Stimulated activated CD8-positive, alpha-beta memory T cell treated with anti-CD3 and anti-CD28 coated beads, Interleukin-7, amount 100 ng/mL, for 48 hours (primary cell): ENCODE measurements around the gene HIGD2A.

Experiments
- DNase-seq, 2 donors: peaks; one replicate each; pipeline ENCODE4 v3.0.0-alpha.2; 2020; ENCODE audit warnings: low read depth in 1 of 2; ENCODE audit errors: extremely low read depth in 1 of 2

HIGD2A gene, protein sequence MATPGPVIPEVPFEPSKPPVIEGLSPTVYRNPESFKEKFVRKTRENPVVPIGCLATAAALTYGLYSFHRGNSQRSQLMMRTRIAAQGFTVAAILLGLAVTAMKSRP

DNA sequence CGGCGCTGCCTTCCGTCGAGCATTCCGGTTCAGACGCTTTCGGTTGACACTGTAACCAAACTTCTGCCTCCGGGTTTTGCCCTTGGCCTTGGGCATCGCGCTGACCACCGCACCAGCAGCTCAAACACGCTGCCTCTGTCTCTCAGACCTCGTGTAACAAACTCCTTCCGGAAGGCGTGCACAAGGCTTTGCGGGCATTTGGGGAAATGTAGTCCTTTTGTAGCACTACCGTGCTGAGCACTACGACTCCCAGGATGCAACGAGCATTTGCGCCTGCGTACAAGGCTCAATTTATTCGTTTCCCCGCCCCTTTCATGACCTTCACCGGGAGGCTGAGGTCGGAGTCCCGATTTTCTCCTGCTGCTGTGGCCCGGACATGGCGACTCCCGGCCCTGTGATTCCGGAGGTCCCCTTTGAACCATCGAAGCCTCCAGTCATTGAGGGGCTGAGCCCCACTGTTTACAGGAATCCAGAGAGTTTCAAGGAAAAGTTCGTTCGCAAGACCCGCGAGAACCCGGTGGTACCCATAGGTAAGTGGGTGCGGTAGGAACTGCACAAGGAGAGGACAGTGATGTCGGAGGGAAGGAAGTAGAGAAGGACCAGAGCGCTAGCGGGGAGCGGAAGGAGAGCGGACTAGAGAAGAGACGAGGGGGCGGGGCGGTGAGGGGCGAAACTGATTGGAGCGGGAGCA lies at the start of gene HIGD2A, which contains the start of gene NOP16:
Gene HIGD2A, plus strand, starts transcription at position 308 of the 691 bp plus-strand sequence. Its CDS starts 69 bp downstream, at position 377.
Gene NOP16, minus strand, starts transcription at position 155 of the 691 bp plus-strand sequence. Its CDS starts 59 bp downstream, at position 96.
- DNase-seq, result peak; percentile 93 to 100

DNA sequence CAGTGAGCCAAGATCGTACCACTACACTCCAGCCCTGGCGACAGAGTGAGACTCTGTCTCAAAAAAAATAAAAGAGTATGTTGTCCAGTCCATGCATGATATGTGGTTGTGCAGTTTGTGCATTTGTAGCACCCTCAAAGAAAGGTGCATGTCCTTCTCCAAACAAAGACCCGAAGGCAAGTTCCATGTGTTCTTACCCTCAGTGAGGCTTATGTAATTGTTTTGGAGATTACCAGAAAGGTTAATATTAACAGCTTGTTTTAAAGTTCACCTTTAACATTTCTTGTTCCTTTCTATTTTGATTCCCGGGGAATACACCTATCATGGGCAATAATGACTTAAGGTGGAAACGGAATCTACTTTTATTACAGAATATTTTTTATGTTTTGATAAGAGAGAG lies 49.2 kb upstream of the HIGD2A start:
- no peak for DNase-seq

DNA sequence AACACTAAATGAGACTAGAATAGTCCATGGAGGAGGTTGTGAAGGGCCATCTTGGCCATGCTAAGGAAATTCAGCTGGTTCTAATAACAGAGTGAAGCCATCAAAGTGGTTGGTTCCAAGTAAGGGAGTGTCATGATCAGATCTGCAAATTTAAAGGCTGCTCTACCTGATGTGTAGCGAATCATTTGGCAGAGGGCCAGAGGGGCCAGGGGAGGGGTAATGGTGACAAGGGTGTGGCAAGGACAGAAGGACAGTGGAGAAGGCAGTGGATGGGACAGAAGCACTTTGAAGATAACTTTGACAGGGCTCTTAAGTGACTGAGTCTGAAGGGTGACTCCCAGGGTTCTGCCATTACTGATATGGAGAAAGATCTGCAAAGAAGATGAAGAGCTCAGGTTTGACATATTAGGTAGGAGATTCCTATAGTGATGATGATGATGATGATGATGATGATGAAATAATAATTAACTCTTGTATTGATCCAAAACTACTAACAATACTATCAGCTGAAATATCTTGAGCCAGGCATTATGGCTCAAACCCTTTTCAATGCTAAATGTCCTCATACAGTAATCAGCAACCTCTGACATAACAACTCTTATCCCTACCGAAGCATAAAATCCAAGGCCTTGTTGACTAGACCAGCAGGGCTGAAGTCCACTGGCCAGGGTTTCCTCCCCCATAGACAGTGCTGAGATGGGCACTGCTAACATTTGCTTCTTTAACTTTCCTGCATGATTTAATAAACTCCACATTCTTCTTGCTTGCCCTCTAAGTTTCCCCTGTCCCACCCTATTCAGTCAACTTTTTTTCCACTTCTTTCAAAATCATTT lies 47.0 kb upstream of the HIGD2A start:
- no peak for DNase-seq

DNA sequence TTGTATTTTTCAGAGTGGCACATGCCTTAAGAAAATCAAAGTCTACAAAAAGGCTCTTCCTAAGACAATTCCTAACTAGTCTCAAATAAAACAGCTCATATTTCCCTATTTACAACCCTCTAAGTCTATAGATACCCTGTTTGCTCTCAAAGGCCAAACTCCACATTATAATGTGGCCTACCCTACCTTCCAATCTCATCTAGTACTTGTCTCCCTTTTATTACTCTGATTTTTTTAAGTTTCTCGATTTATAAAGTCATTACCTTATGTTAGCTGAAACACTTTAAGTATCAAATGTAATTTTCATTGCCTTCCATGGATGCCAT lies 46.4 kb upstream of the HIGD2A start:
- DNase-seq, result no peak

DNA sequence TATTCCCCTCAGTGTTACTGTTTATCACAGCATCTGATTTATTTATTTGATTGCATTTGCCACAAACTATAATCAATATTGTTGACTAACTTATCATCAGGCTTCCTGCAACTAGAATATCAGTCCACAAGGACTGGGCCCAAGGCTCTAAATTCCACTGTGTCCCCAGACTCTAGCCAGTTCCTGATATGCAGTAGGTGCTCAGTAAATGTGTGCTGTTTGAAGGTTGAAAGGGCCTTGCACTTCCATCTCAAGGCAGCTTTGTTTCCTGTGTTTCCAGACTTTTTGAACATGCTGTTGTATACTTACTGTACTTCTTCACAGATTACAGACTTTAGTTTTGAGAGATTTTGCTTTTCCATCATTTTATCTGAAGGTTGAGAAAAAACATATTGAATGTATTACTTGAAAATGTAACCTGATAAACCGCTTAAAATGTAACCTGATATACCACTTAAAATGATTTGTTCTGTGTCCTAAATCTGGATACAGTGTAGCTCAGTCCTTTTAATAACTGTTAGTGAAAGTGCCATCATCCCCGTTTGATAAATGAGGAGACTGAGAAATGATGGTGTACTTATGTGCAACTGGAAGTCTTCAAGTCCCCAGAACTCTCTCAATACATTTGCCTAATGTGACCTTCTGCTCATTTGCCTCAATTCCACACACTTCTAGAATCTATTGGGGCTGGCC lies 45.6 kb upstream of the HIGD2A start:
- no peak for DNase-seq

DNA sequence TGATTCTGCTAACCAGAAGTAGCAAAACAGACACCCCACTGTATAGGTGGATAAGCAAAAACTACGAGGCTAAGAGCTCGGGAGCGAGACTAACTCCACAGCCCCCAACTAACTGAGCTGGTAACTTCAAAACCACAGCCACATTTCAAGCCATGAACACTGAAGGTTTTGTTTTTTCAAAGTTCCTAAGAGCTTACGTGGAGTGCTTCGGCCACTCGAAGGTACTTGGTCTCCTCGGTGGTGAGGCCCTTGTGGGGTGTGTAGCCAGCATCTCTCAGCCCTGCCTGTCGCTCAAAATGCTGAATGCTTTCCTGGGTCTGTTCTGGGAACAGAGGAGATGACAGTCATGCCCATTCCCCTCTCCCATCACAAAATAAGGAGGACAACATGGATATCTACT lies 38.1 kb upstream of the HIGD2A start:
- no peak for DNase-seq

DNA sequence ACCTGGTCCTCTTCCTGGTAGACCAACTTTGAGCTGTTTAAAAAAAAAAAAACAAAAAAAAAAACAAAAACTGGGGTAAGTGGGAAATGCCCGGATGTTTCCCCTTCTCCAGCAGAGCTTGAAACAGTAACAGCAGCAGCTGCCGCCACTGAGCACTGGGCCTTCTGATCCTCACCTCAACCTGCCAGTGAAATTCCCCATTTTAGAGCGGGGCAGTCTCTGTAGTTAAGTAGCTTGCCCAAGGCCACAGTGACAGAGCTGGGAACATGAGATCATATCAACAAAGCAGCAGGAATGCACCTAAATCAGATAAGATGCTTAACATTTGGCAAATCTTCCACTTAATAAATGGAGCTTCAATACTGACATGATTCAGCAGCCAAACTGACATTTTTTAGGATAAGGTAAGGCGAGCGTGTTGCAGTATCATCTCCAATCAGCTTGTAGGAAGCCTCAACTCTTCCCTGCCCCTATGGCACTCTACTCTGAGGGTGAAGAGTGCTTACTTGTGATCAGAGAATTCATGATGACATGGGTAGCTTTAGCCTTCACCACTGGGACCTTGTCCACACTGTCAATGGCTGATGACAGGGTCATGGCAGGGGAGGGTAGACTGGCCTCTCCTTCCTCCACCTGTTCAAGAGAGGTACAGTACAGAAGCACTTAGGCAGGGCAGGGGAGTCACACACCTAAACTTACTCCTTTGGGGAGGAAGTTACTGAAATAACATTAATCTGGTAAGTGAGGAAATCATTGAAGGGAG lies 36.3 kb upstream of the HIGD2A start:
- no peak for DNase-seq

DNA sequence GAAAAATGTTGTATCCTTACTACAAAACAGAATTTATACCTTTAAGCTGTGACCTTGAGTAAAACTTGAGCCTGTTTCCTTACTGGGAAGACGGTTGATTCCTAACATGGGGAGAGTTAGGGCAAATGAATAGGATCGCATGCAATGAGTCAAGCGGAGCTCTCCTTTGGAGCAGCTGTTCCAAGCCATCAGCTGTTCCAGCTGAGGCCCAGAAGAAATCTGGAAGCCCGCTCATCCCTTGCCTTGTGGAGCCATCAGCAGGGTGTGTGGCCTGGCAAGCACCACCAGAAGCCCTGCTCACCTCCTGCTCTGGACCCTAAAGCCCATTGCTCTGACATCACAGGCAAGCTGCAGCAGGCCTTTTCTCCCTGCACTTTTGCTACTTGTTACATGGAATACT lies 35.0 kb upstream of the HIGD2A start:
- no peak for DNase-seq

DNA sequence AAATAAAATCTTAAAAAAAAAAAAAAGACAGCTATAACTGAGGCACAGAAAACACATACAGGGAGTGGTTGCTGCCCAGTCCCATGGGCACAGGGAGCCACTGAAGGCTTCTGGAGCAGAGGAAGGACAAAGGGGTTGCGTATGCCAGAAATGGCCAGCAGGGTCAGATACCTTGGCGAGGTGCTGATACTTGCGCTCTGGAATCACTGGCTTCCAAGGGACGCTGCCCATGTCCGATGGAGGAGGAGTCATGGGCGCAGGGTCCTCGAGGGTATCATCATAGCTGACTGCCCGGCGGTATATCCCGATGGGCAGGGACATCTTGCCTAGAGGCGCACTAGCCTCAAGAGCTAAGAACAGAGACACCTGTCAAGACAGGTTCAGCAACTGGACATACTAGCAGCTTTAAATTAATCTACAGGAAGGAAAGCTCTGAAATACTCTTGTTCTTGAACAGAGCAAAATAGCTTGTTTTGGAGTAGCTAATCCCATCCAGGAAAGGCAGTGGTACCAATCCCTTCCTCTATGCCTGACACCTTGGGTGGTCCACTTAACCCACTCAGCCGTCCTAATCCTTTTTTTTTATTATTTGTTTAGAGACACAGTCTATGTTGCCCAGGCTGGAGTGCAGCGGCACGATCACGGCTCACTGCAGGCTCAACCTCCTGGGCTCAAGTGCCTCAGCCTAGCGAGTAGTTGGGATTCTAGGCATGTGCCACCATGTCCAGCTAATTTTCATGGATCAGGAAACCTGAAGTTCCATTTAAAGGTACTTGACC lies 33.0 kb upstream of the HIGD2A start:
- no peak for DNase-seq

DNA sequence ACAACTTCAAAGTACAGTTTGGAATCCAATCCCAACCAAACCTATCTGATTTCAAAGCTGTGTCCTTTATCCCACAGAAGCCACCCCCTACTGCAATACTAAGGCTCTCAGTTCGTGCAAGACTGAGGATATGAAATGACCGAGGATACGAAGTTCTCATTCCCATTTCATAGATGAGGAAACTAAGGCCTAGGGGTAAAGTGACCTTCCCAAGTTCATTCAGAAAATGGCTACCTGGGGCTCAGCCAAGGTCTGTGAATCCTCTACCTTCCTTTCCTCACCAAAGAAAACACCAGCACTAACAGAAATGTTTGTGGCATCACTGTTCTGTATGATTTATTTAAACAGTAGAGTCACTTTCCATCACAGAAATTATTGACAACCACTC lies 32.4 kb upstream of the HIGD2A start:
- DNase-seq, result no peak

DNA sequence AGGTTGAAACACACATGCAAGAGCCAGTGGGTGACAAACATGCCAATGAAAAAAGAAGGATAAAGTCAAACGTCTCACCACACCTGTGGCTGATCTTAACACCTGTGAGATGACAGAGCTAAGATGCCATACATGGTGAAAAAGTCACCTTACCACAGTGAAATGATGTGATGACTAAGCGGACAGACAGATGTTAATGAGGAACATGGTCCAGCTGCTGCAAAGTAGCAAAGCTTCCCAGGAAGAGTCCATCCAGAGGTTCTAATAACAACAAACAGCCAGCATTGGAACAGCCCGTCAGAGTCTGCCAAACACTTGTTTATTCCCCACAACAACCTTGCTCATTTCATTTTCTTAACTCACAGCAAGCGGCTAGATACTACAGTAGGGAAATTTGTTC lies 28.9 kb upstream of the HIGD2A start:
- DNase-seq, result no peak

DNA sequence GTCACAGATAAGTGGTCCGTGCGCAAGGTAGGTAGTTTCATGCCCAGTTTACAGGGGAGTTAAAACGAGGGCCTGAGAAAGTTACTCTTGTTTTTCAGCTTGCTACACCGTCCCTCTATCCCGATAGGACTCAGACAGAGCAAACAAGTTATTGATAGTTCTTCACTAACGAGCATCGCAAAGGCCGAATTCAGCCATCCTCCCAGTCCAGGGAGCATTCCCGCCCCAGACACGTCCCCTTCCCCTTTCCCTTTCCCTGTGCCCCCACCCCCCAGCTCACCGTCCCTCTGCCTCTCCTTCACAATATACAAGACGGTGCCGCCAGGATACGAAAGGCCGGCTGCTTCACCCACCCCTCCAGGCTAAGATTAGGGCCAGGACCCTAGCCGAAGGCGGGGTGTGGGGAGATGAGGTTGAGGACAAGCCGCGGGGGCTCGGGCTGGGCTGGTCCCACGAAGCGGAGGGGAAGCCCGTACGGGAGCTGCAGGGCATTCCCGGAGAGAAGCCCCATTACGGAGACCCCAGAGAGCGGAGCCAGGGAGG lies 27.6 kb upstream of the HIGD2A start:
- no peak for DNase-seq

DNA sequence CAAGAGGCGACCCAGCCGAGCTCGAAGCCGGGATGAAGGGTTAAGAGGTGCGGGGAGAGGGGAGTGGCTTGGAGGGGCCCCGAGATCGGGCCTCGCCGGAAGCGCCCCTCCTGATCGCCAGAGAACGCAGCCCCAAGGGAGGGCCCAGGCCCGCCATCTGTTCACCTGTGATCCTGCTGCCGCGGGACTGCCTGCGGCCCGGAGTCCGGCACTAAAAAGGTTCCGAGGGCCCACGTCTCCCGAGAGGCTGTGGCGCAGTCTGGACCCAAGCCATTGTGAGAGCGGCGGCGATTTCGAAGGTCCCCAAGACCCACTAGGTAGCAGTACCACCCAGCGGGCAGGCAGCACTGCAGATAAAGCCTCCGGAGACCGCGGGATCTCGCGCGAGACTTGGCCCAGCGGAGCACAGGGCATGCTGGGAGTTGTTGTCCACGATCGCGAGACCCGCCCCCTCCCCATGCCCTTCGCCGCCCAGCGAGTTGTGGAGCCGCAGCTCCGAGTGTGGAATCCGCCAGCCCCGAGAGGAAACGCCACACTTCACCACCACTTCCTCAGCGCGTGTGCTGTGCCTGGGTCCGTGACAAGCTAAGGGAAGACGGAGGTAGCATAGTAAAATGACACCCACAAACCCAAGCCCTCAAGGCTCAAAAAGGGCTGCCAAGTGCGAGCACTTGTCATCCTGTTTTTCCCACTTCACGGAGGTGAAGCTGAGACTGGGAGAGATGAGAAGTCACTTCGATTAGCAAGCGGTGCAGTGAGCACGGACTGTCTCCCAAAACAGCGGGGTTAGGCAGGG lies 26.9 kb upstream of the HIGD2A start, which contains the start of gene KIAA1191:
Gene KIAA1191, minus strand, starts transcription at position 328 of the 796 bp plus-strand sequence. CDS start 2,256 bp downstream, outside the sequence.
- DNase-seq, result peak; percentile 83 to 93

DNA sequence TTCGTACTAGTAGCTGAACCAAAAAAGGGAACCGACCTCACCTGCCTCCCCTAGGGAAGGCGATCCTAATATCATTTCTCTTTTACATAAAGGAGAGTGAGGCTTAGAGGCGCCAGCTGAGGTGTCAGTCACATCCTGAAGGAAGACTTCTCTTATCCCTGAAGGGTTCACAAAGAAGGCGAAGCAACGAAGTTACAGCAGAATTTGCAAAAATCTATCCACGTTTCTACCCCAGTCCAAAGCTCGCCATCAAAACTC lies 26.4 kb upstream of the HIGD2A start:
- DNase-seq, result no peak

DNA sequence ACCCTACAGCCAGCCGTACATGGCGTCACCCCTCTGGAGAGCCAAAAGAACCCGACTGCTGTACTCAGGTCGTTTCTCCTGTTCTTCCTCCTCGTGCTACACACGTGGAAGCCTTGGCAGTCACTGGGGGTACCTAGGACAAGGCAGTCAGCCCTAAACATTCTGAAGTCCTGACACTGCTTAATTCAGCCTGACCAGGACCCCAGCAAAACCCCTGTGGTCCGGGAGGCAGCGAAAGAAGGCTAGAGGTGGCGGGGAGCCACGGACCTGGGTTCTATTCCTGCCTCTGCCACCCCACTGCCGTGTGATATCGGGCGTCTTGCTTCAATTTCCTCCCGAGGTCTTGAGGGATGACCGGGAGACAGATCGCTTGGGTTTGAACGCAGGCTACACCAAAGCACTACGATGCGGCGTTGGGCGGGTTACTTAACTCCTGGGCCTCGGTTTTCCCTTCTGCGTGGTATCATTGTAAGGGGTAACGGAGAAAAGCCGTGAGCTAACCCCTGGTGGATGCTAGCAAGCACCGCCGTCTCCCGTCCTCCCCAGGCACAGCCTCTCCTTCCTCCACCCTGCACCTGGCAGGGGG lies 23.7 kb upstream of the HIGD2A start:
- DNase-seq, result no peak

DNA sequence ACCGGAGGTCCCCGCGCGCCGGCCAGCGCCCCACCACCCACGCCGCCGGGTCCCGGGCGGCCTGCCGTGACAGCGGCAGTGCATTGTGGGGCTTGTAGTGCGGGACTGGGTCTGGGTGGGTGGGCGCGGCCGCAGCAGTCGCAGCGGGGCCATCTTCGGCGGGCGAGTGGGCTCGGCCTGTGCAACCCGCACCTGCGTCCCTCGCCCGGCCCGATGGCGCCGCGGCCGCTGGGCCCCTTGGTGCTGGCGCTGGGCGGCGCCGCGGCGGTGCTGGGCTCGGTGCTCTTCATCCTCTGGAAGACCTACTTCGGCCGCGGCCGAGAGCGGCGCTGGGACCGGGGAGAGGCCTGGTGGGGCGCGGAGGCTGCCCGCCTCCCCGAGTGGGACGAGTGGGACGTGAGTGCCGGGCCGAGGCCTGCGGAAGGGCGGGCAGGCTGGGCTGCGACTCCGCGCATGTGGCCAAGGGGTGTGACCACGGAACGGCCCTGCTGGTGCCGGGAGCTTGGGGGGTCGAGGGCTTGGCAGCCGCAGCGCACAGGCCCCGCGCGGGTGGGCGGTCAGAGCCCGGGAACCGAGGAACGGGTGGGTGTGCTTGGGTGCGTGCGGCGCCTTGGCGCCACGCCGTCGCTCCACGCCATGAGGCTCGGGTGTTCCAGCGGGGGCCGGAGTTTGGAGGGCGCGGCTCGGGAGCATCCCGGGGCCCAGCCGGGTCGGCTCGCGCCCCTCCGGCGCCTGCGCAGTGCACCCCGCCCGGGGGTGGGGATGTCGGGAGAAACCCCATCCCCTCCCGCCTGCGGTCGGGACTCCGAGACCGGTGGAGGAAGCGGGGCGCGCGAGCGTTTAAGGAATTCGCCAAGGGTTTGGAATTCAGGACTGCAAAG lies 23.0 kb upstream of the HIGD2A start, which contains the start of gene ARL10:
Gene ARL10, plus strand, starts transcription at position 137 of the 881 bp plus-strand sequence. Its CDS starts 77 bp downstream, at position 214.
- DNase-seq, result peak; percentile 38 to 62

DNA sequence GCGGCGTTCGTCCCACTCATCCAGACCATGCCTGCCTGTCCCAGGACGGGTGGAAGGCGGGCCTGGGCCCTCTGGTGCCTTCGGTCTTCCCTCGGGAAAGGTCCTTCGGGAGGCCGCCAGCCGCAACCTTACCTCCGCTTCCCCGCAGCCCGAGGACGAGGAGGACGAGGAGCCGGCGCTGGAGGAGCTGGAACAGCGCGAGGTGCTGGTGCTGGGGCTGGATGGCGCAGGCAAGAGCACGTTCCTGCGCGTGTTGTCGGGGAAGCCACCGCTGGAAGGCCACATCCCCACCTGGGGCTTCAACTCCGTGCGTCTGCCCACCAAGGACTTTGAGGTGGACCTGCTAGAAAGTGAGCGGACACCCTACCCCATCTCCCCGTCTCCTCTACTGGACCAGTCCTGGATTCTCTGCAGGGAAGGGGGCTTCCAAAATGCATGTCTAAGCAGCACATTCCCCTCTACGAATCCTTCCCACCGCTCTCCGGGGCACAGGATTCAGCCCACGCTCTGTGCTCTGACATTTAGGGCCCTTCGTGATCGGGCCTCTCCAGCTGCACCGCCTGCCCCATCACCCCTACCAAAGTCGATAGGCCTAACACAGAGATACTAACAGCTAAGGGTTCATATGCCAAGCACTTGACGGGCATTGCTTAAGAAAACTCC lies 22.2 kb upstream of the HIGD2A start:
- no peak for DNase-seq
